NCI-H1694 (cell line): ENCODE measurements around the gene CFAP119.

Experiments used
- DNase-seq: peaks from one replicate; lab custom pipeline; 2025; lab: John Stamatoyannopoulos, UW

CFAP119 gene

GRCh38 chr16:30710971-30711370 is 50.9 kb downstream of the CFAP119 start:
- DNase-seq = no peak
